Hepatocyte (in vitro differentiated cells): Measurements from ENCODE around the gene MANBA. TPM values are rescaled to one million over a fixed set of nuclear protein-coding genes. Genes with fewer than 3 reads are reported as not detected.

Source experiments
- DNase-seq: peaks from one replicate; pipeline ENCODE4 v3.0.0-alpha.2; 2016; ENCODE audit warnings: low spot score
- H2AFZ ChIP-seq: fragments of 200-600 bp; sonication (generic); 2 replicates; pipeline ENCODE4 v1.6.0; 2016; ENCODE audit warnings: antibody characterized with exemption, mild to moderate bottlenecking
- H3K27ac ChIP-seq: fragments of 200-600 bp; sonication (generic); 2 replicates; pipeline ENCODE4 v1.5.1; 2016; ENCODE audit warnings: mild to moderate bottlenecking
- H3K27me3 ChIP-seq: fragments of 200-600 bp; sonication (generic); 2 replicates; pipeline ENCODE4 v1.6.1; 2016
- H3K36me3 ChIP-seq: fragments of 200-600 bp; sonication (generic); replicated peaks from 2 replicates; pipeline ENCODE4 v1.5.1; 2016; ENCODE audit warnings: low read depth; ENCODE audit not compliant: insufficient read depth
- H3K4me1 ChIP-seq: fragments of 200-600 bp; sonication (generic); 2 replicates; pipeline ENCODE4 v1.5.1; 2016; ENCODE audit warnings: mild to moderate bottlenecking, moderate library complexity; ENCODE audit not compliant: insufficient read depth
- H3K4me2 ChIP-seq: fragments of 200-600 bp; sonication (generic); 2 replicates; pipeline ENCODE4 v1.6.0; 2016
- H3K4me3 ChIP-seq: fragments of 200-600 bp; sonication (generic); 2 replicates; pipeline ENCODE4 v1.5.1; 2016; ENCODE audit warnings: mild to moderate bottlenecking
- H3K79me2 ChIP-seq: fragments of 200-600 bp; sonication (generic); 2 replicates; pipeline ENCODE4 v1.6.0; 2017; ENCODE audit warnings: mild to moderate bottlenecking
- H3K9me2 ChIP-seq: fragments of 200-600 bp; sonication (generic); replicated peaks from 2 replicates; pipeline ENCODE4 v1.6.0; 2017; ENCODE audit warnings: mild to moderate bottlenecking; ENCODE audit not compliant: insufficient read depth
- H3K9me3 ChIP-seq: fragments of 200-600 bp; sonication (generic); 2 replicates; pipeline ENCODE4 v1.5.1; 2016; ENCODE audit warnings: low read depth, mild to moderate bottlenecking
- H4K20me1 ChIP-seq: fragments of 200-600 bp; sonication (generic); 2 replicates; pipeline ENCODE4 v1.6.0; 2016; ENCODE audit warnings: mild to moderate bottlenecking; ENCODE audit not compliant: insufficient read depth, poor library complexity, severe bottlenecking
- CTCF ChIP-seq: fragments of 200-600 bp; sonication (generic); IDR thresholded peaks from 2 replicates; pipeline ENCODE4 v1.5.1; 2016; ENCODE audit warnings: antibody characterized with exemption, mild to moderate bottlenecking; ENCODE audit not compliant: poor library complexity
- EZH2 ChIP-seq: fragments of 200-600 bp; sonication (generic); IDR thresholded peaks from 2 replicates; pipeline ENCODE4 v1.6.1; 2016; ENCODE audit warnings: antibody characterized with exemption, mild to moderate bottlenecking, borderline replicate concordance
- EZH2phosphoT487 ChIP-seq: fragments of 200-600 bp; sonication (generic); IDR thresholded peaks from one replicate; pipeline ENCODE4 v1.6.1; 2018; ENCODE audit warnings: antibody characterized with exemption, mild to moderate bottlenecking, low read depth, moderate library complexity; ENCODE audit not compliant: unreplicated experiment, severe bottlenecking
- WGBS: methylation state at CpG from one replicate; pipeline ENCODE4 v1.1.6; 2016; ENCODE audit warnings: low lambda C conversion rate; ENCODE audit errors: missing lambda C conversion rate; 5-methylcytosine and 5-hydroxymethylcytosine counted together
- polyA plus RNA-seq: library from polyadenylated mRNA; unstranded; fragments of >200 nt; fragmentation: Nextera tagmentation; extraction: Ambion mirVana; gene quantifications from 2 replicates; pipeline ENCODE4 v1.2.1, GENCODE V29; 2016
- total RNA-seq: library from RNA; depleted of rRNA; stranded (reverse); fragments of >200 nt; gene quantifications from 2 replicates; pipeline ENCODE4 v1.2.3, GENCODE V29; 2014

Gene MANBA
- total and polyA plus RNA-seq, 2 experiments from 2014 or later, result 52.0 to 98.1 TPM

DNA sequence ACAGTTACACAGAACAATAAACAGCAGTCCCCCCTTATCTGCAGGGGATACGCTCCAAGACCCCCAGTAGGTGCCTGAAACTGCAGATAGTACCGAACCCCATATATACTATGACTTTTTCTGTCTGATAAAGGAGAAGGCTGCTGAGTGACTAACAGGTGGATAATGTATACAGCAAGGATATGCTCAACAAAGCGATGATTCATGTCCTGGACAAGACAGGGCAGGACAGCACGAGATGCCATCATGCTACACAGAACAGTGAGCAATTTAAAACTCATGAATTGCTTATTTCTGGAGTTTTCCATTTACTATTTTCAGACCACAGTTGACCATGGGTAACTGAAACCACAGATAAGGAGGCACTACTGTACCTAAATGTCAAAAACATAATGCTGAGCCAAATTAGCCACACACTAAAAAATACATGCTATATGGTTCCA lies 76.1 kb downstream of the MANBA start:
- Histone ChIP-seq H3K9me3 (no peaks in the 10 kb centered on the region), H3K36me3 (no peaks in the 10 kb centered on the region), H3K79me2 (no peaks in the 10 kb centered on the region), H3K4me3 (no peak overlapping the region), H4K20me1 (no peaks in the 10 kb centered on the region), H2AFZ (no peak overlapping the region), H3K4me2 (no peak overlapping the region), H3K4me1 (no peaks in the 10 kb centered on the region), H3K27me3 (no peaks in the 10 kb centered on the region), H3K27ac (peak overlapping the region; percentile 15), H3K9me2 (no peaks in the 10 kb centered on the region)
- TF ChIP-seq EZH2 (no peak), CTCF (no peak), EZH2phosphoT487 (no peak)
- DNase-seq, result peak; percentile 19
- 72% methylated on average over 4 of the region's 4 CpGs for WGBS

GRCh38 chr4:102683881-102684609 lies 76.7 kb downstream of the MANBA start:
- H3K27me3 ChIP-seq, result no peaks in the 10 kb centered on the region
- no peaks in the 10 kb centered on the region for H3K36me3 ChIP-seq
- DNase-seq, result no peak
- TF ChIP-seq EZH2, result no peak
- no peak for TF ChIP-seq CTCF
- no peak for TF ChIP-seq EZH2phosphoT487
- 79% methylated on average over 5 of the region's 5 CpGs for WGBS
- H3K9me3 ChIP-seq, result no peaks in the 10 kb centered on the region
- no peaks in the 10 kb centered on the region for H3K79me2 ChIP-seq
- H3K4me2 ChIP-seq, result no peak overlapping the region
- H3K9me2 ChIP-seq, result no peaks in the 10 kb centered on the region
- no peak overlapping the region for H2AFZ ChIP-seq
- no peaks in the 10 kb centered on the region for H3K4me1 ChIP-seq
- H4K20me1 ChIP-seq, result no peaks in the 10 kb centered on the region
- no peak overlapping the region for H3K27ac ChIP-seq
- no peak overlapping the region for H3K4me3 ChIP-seq

- no peaks in the 10 kb centered on the region for H3K9me2 ChIP-seq
- H3K36me3 ChIP-seq, result no peaks in the 10 kb centered on the region
- no peaks in the 10 kb centered on the region for H3K79me2 ChIP-seq
- H4K20me1 ChIP-seq, result no peaks in the 10 kb centered on the region
- H3K4me1 ChIP-seq, result peaks cover 34% of the 10 kb centered on the region
- DNase-seq, result peak; percentile 18
- H3K4me3 ChIP-seq, result no peak overlapping the region
- TF ChIP-seq CTCF, result no peak
- TF ChIP-seq EZH2phosphoT487, result no peak
- TF ChIP-seq EZH2, result no peak
- no peak overlapping the region for H2AFZ ChIP-seq
- 34% methylated on average over 4 of the region's 4 CpGs for WGBS
- no peaks in the 10 kb centered on the region for H3K9me3 ChIP-seq
- peak overlapping the region; percentile 27 for H3K4me2 ChIP-seq
- H3K27ac ChIP-seq, result peak overlapping the region; percentile 38
- H3K27me3 ChIP-seq, result no peaks in the 10 kb centered on the region
Observed at GRCh38 chr4:102678695-102679335, 82.0 kb downstream of the MANBA start.
